Natural killer cell (primary cell): ENCODE measurements around the gene ITM2C. TPM values are rescaled to one million over a fixed set of nuclear protein-coding genes. Genes with fewer than 3 reads are reported as not detected.

Experiments
- ATAC-seq, 3 donors: fragments of 150-1000 bp in 2 of 3; fragments of 200-7000 bp in 1 of 3; cut with Tn5 transposase; 1 replicate in 1 of 3; 2 replicates in 2 of 3; pipeline ENCODE4 v1.10.0; 2021; ENCODE audit warnings: mild to moderate bottlenecking in 2 of 3, moderate library complexity in 2 of 3
- DNase-seq, 2 donors: peaks; one replicate each; pipeline versions ENCODE4 v3.0.0 to v3.0.0-alpha.2; 2013 to 2021; ENCODE audit warnings: mixed read lengths in 1 of 2
- H3K27ac ChIP-seq: one replicate; pipeline ENCODE4 v1.5.1; 2013; ENCODE audit warnings: mild to moderate bottlenecking, low read length
- H3K27me3 ChIP-seq: one replicate; pipeline ENCODE4 v1.6.1; 2013; ENCODE audit warnings: low read length; ENCODE audit not compliant: control insufficient read depth, insufficient read depth
- H3K36me3 ChIP-seq: one replicate; pipeline ENCODE4 v1.6.1; 2013; ENCODE audit warnings: low read length; ENCODE audit not compliant: control insufficient read depth, insufficient read depth
- H3K4me1 ChIP-seq: one replicate; pipeline ENCODE4 v1.6.1; 2013; ENCODE audit warnings: low read length; ENCODE audit not compliant: control insufficient read depth, insufficient read depth
- H3K4me3 ChIP-seq: one replicate; pipeline ENCODE4 v1.5.1; 2013; ENCODE audit warnings: low read length
- H3K9me3 ChIP-seq: one replicate; pipeline ENCODE4 v1.6.1; 2013; ENCODE audit warnings: low read length; ENCODE audit not compliant: control insufficient read depth, insufficient read depth
- H3K27ac Mint-ChIP-seq, 2 donors: one replicate each; pipeline ENCODE4 v1.8.0; 2022; ENCODE audit warnings: mild to moderate bottlenecking in 2 of 2, mixed read lengths in 2 of 2, moderate library complexity in 1 of 2
- H3K27me3 Mint-ChIP-seq, 2 donors: one replicate each; pipeline ENCODE4 v1.8.0; 2022; ENCODE audit warnings: low read depth in 2 of 2, mixed read lengths in 2 of 2
- H3K36me3 Mint-ChIP-seq: one replicate; pipeline ENCODE4 v1.8.0; 2022; ENCODE audit warnings: mixed read lengths
- H3K4me1 Mint-ChIP-seq, 2 donors: one replicate each; pipeline ENCODE4 v1.8.0; 2022; ENCODE audit warnings: mixed read lengths in 2 of 2
- H3K4me3 Mint-ChIP-seq: one replicate; pipeline ENCODE4 v1.8.0; 2022; ENCODE audit warnings: mild to moderate bottlenecking, moderate library complexity, mixed read lengths
- H3K9me3 Mint-ChIP-seq, 2 donors: one replicate each; pipeline ENCODE4 v1.8.0; 2022; ENCODE audit warnings: mixed read lengths in 2 of 2
- WGBS: methylation state at CpG from one replicate; pipeline ENCODE4 v1.1.7; 2013; ENCODE audit warnings: missing lambda C conversion rate; ENCODE audit not compliant: insufficient coverage; 5-methylcytosine and 5-hydroxymethylcytosine counted together
- intact Hi-C: fragments of 100-400 bp; cut with micrococcal nuclease; formaldehyde crosslinking; loops from one replicate; pipeline ENCODE4 v1.14.2; 2022
- total RNA-seq, 4 donors: library from RNA; stranded (reverse); fragments of 120-200 nt in 1 of 4; gene quantifications; one replicate each; pipeline versions ENCODE4 v1.2.3 to v1.2.4, GENCODE V29; 2013 to 2022
- TF ChIP-seq, protein P1 (sequence below): fragments of 200-600 bp; IDR thresholded peaks from one replicate; pipeline ENCODE4 v1.8.0; 2022; ENCODE audit warnings: antibody characterized with exemption

Gene ITM2C
- total RNA-seq, 3 donors from 2014 or later (not counting 1 experiment from before 2014, with no cell fraction given), result 4.7 to 36.3 (median 5.1) TPM

GRCh38 chr2:230912046-230912445 lies 47.3 kb downstream of the ITM2C start:
- Histone ChIP-seq H3K4me1 (peaks cover 4% of the 10 kb centered on the region), H3K9me3 (no peaks in the 10 kb centered on the region), H3K36me3 (no peaks in the 10 kb centered on the region), H3K27me3 (peaks cover 3% of the 10 kb centered on the region), H3K27ac (no peak overlapping the region), H3K4me3 (no peak overlapping the region)
- Mint-ChIP-seq H3K9me3 (no peaks in the 10 kb centered on the region), H3K27ac (no peak overlapping the region), H3K27me3 (peaks cover 58 to 72% of the 10 kb centered on the region in 2 donors), H3K36me3 (no peaks in the 10 kb centered on the region), H3K4me3 (no peak overlapping the region), H3K4me1 (no peaks in the 10 kb centered on the region)
- ATAC-seq (no peak), DNase-seq (peak in 1 of 2 donors; percentile 6)
- WGBS, result 83% methylated on average over 5 of the region's 5 CpGs
- TF ChIP-seq, protein P1, sequence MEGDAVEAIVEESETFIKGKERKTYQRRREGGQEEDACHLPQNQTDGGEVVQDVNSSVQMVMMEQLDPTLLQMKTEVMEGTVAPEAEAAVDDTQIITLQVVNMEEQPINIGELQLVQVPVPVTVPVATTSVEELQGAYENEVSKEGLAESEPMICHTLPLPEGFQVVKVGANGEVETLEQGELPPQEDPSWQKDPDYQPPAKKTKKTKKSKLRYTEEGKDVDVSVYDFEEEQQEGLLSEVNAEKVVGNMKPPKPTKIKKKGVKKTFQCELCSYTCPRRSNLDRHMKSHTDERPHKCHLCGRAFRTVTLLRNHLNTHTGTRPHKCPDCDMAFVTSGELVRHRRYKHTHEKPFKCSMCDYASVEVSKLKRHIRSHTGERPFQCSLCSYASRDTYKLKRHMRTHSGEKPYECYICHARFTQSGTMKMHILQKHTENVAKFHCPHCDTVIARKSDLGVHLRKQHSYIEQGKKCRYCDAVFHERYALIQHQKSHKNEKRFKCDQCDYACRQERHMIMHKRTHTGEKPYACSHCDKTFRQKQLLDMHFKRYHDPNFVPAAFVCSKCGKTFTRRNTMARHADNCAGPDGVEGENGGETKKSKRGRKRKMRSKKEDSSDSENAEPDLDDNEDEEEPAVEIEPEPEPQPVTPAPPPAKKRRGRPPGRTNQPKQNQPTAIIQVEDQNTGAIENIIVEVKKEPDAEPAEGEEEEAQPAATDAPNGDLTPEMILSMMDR, result no peak
- intact Hi-C loops, result no loop called here

- ATAC-seq (no peak), DNase-seq (no peak)
- Mint-ChIP-seq H3K36me3 (no peaks in the 10 kb centered on the region), H3K4me1 (no peaks in the 10 kb centered on the region), H3K27me3 (peaks cover 61 to 79% of the 10 kb centered on the region in 2 donors), H3K9me3 (no peaks in the 10 kb centered on the region), H3K4me3 (no peak overlapping the region), H3K27ac (no peak overlapping the region)
- Histone ChIP-seq H3K4me1 (peaks cover 4% of the 10 kb centered on the region), H3K27me3 (peaks cover 3% of the 10 kb centered on the region), H3K27ac (no peak overlapping the region), H3K36me3 (no peaks in the 10 kb centered on the region), H3K9me3 (no peaks in the 10 kb centered on the region), H3K4me3 (no peak overlapping the region)
- TF ChIP-seq, protein P1, result no peak
- 82% methylated on average over 5 of the region's 5 CpGs for WGBS
- intact Hi-C loops, result no loop called here
Measured at GRCh38 chr2:230912724-230913123, 48.0 kb downstream of the ITM2C start.

- Mint-ChIP-seq H3K27ac (no peak overlapping the region), H3K27me3 (peaks cover 63 to 81% of the 10 kb centered on the region in 2 donors), H3K9me3 (no peaks in the 10 kb centered on the region), H3K36me3 (no peaks in the 10 kb centered on the region), H3K4me3 (no peak overlapping the region), H3K4me1 (no peaks in the 10 kb centered on the region)
- TF ChIP-seq, protein P1, result peak; percentile 31
- no peaks in the 10 kb centered on the region for H3K36me3 ChIP-seq
- no peaks in the 10 kb centered on the region for H3K9me3 ChIP-seq
- 84% methylated on average over 4 of the region's 5 CpGs for WGBS
- ATAC-seq (peak; percentile 40 to 63 (median 63)), DNase-seq (peak; percentile 3 to 67)
- H3K4me1 ChIP-seq, result peaks cover 4% of the 10 kb centered on the region
- intact Hi-C loops, result no loop called here
- no peak overlapping the region for H3K4me3 ChIP-seq
- H3K27me3 ChIP-seq, result peaks cover 3% of the 10 kb centered on the region
- no peak overlapping the region for H3K27ac ChIP-seq
Measured at GRCh38 chr2:230913406-230914143, 48.8 kb downstream of the ITM2C start.
